Adrenal gland (tissue), 5 donors: ENCODE data around the gene NGRN.

Experiments used
- CTCF ChIP-seq, 6 experiments: fragments of 450-650 bp in 4 of 6; fragments of 200-600 bp in 2 of 6; sonication (generic) in 1 of 6; IDR thresholded peaks; 1 replicate in 5 of 6; 2 replicates in 1 of 6; pipeline versions ENCODE4 v1.5.1 to v1.8.0; 2016 to 2021; ENCODE audit warnings: antibody characterized with exemption in 6 of 6, mild to moderate bottlenecking in 2 of 6, moderate library complexity in 1 of 6
- POLR2A ChIP-seq, 2 donors: fragments of 450-650 bp; IDR thresholded peaks; one replicate each; pipeline ENCODE4 v1.6.1; 2017; ENCODE audit warnings: antibody characterized with exemption in 2 of 2, mild to moderate bottlenecking in 2 of 2, moderate library complexity in 1 of 2
- donor health status: DM: no; HTN: no; CAD: no.

DNA sequence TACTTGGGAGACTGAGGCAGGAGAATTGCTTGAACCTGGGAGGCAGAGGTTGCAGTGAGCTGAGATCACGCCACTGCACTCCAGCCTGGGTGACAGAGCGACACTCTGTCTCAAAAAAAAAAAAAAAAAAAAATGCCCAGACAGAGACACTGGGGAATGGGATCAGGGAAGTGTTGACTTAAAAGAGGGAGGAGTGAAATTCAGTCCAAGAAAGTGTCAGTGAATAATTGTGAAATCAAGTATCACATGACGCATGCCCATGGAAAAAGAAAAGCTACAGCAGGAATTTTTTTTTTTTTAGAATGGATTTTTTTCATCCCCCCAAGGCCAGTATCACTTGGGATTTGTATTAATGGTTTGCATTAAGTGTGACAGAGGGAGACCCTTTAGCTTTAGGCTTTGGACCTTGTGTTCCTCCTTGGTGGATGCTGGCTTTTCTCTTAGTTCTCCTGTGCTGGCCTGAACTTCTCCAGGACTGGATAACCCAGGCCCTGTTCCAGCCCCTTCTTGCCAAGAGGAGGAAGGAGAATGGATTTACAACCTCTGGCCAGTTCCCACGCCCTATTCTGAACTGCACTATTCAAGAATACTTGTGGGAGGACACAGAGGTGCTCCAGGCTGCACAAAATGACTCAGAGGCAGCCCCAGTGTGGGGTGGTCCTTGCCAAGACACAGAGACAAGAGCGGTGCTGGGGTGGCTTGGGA, 50.0 kb downstream of the NGRN start:
- no peak for TF ChIP-seq POLR2A (IDR thresholded peaks at IDR 0.05)
- no peak for TF ChIP-seq CTCF (IDR thresholded peaks at IDR 0.05)
